ENCODE measurements around the gene N4BP2L2.

The N4BP2L2 gene

GRCh38 chr13:32430018-32430747, 108.4 kb downstream of the N4BP2L2 start:
- Histone ChIP-seq H4K20me1 (ENCODE audit: low read depth, low read length) (no peaks in the 10 kb centered on the region), H2AFZ (ENCODE audit: low read depth, low read length, severe bottlenecking) (no peak overlapping the region), H3K9me2 (replicated peaks; ENCODE audit: insufficient read depth, low read length) (no peaks in the 10 kb centered on the region), H3K36me3 (ENCODE audit: low read length) (no peaks in the 10 kb centered on the region), H3K9me3 (ENCODE audit: insufficient read depth, low read length) (no peaks in the 10 kb centered on the region), H3K4me3 (ENCODE audit: insufficient read depth, low read length, poor library complexity, severe bottlenecking) (no peak overlapping the region), H3F3A (ENCODE audit: insufficient read depth) (0 out of 2 replicates have a peak, but pooled peaks cover 3% of the 10 kb centered on the region), H3K27ac (ENCODE audit: low read depth, low read length) (no peak overlapping the region), H3K9ac (ENCODE audit: low read length) (no peak overlapping the region), H3K79me2 (ENCODE audit: insufficient read depth, low read length) (no peaks in the 10 kb centered on the region), H3K4me2 (ENCODE audit: low read depth, low read length, poor library complexity, severe bottlenecking) (no peak overlapping the region), H3K27me3 (ENCODE audit: low read length) (no peaks in the 10 kb centered on the region)
- no peak for TF ChIP-seq EZH2phosphoT487 (conservative IDR thresholded peaks at IDR 0.05; ENCODE audit: low read length)
- TF ChIP-seq, protein P1, sequence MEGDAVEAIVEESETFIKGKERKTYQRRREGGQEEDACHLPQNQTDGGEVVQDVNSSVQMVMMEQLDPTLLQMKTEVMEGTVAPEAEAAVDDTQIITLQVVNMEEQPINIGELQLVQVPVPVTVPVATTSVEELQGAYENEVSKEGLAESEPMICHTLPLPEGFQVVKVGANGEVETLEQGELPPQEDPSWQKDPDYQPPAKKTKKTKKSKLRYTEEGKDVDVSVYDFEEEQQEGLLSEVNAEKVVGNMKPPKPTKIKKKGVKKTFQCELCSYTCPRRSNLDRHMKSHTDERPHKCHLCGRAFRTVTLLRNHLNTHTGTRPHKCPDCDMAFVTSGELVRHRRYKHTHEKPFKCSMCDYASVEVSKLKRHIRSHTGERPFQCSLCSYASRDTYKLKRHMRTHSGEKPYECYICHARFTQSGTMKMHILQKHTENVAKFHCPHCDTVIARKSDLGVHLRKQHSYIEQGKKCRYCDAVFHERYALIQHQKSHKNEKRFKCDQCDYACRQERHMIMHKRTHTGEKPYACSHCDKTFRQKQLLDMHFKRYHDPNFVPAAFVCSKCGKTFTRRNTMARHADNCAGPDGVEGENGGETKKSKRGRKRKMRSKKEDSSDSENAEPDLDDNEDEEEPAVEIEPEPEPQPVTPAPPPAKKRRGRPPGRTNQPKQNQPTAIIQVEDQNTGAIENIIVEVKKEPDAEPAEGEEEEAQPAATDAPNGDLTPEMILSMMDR (IDR thresholded peaks at IDR 0.05; ENCODE audit: insufficient read depth, low read length, poor library complexity, severe bottlenecking) = no peak

- Histone ChIP-seq H3K4me2 (ENCODE audit: low read depth, low read length, poor library complexity, severe bottlenecking) (no peak overlapping the region), H2AFZ (ENCODE audit: low read depth, low read length, severe bottlenecking) (no peak overlapping the region), H4K20me1 (ENCODE audit: low read depth, low read length) (no peaks in the 10 kb centered on the region)
Observed at GRCh38 chr13:32429433-32429909, 109.1 kb downstream of the N4BP2L2 start.

GRCh38 chr13:32428581-32429432, 109.8 kb downstream of the N4BP2L2 start:
- Histone ChIP-seq H3F3A (ENCODE audit: insufficient read depth) (0 out of 2 replicates have a peak, but pooled peaks cover 3% of the 10 kb centered on the region), H3K27ac (ENCODE audit: low read depth, low read length) (no peak overlapping the region), H3K9me2 (replicated peaks; ENCODE audit: insufficient read depth, low read length) (no peaks in the 10 kb centered on the region), H3K79me2 (ENCODE audit: insufficient read depth, low read length) (no peaks in the 10 kb centered on the region), H3K4me2 (ENCODE audit: low read depth, low read length, poor library complexity, severe bottlenecking) (peak overlapping the region; percentile 68), H4K20me1 (ENCODE audit: low read depth, low read length) (no peaks in the 10 kb centered on the region), H3K9me3 (ENCODE audit: insufficient read depth, low read length) (no peaks in the 10 kb centered on the region), H3K9ac (ENCODE audit: low read length) (no peak overlapping the region), H3K4me3 (ENCODE audit: insufficient read depth, low read length, poor library complexity, severe bottlenecking) (no peak overlapping the region), H3K27me3 (ENCODE audit: low read length) (no peaks in the 10 kb centered on the region), H3K36me3 (ENCODE audit: low read length) (no peaks in the 10 kb centered on the region), H2AFZ (ENCODE audit: low read depth, low read length, severe bottlenecking) (no peak overlapping the region)
- TF ChIP-seq EZH2phosphoT487 (conservative IDR thresholded peaks at IDR 0.05; ENCODE audit: low read length) = no peak
- TF ChIP-seq, protein P1 (IDR thresholded peaks at IDR 0.05; ENCODE audit: insufficient read depth, low read length, poor library complexity, severe bottlenecking) = no peak

More at GRCh38 chr13:32429433-32429909, 109.1 kb downstream of the N4BP2L2 start:
- Histone ChIP-seq H3K79me2 (ENCODE audit: insufficient read depth, low read length) (no peaks in the 10 kb centered on the region), H3K9ac (ENCODE audit: low read length) (no peak overlapping the region), H3K9me3 (ENCODE audit: insufficient read depth, low read length) (no peaks in the 10 kb centered on the region), H3F3A (ENCODE audit: insufficient read depth) (0 out of 2 replicates have a peak, but pooled peaks cover 3% of the 10 kb centered on the region), H3K36me3 (ENCODE audit: low read length) (no peaks in the 10 kb centered on the region), H3K4me3 (ENCODE audit: insufficient read depth, low read length, poor library complexity, severe bottlenecking) (no peak overlapping the region), H3K27ac (ENCODE audit: low read depth, low read length) (no peak overlapping the region), H3K27me3 (ENCODE audit: low read length) (no peaks in the 10 kb centered on the region), H3K9me2 (replicated peaks; ENCODE audit: insufficient read depth, low read length) (no peaks in the 10 kb centered on the region)
- TF ChIP-seq, protein P1 (IDR thresholded peaks at IDR 0.05; ENCODE audit: insufficient read depth, low read length, poor library complexity, severe bottlenecking) = no peak

All from SU-DHL-6 (cell line).